Left ventricle myocardium inferior (tissue), 1 donor: ENCODE results near the gene IGSF21. TPM values are rescaled to one million over a fixed set of nuclear protein-coding genes. Genes with fewer than 3 reads are reported as not detected.

Experiments used
- DNase-seq: peaks from one replicate; pipeline ENCODE4 v3.0.0-alpha.2; 2020
- H3K27ac ChIP-seq: fragments of 200-600 bp; replicated peaks from 2 replicates; pipeline ENCODE4 v1.8.0; 2021
- H3K27me3 ChIP-seq: fragments of 200-600 bp; 2 replicates; pipeline ENCODE4 v1.8.0; 2021; ENCODE audit warnings: low read depth
- H3K36me3 ChIP-seq: fragments of 200-600 bp; 2 replicates; pipeline ENCODE4 v1.8.0; 2021
- H3K4me1 ChIP-seq: fragments of 200-600 bp; 2 replicates; pipeline ENCODE4 v1.8.0; 2021
- H3K4me3 ChIP-seq: fragments of 200-600 bp; 2 replicates; pipeline ENCODE4 v1.8.0; 2021; ENCODE audit warnings: mild to moderate bottlenecking, moderate library complexity
- H3K9me3 ChIP-seq: fragments of 200-600 bp; replicated peaks from 2 replicates; pipeline ENCODE4 v1.8.0; 2021
- CTCF ChIP-seq: fragments of 200-600 bp; IDR thresholded peaks from 2 replicates; pipeline ENCODE4 v1.8.0; 2021; ENCODE audit warnings: antibody characterized with exemption, mild to moderate bottlenecking, borderline replicate concordance
- intact Hi-C: fragments of 100-400 bp; cut with micrococcal nuclease; formaldehyde crosslinking; loops from one replicate; pipeline ENCODE4 v1.11.0; 2022
- total RNA-seq: library from RNA; stranded (reverse); fragmentation: NEBNext Ultra II Directional; extraction: Animal tissue kit (Norgen Biotek cat#: 25700); gene quantifications from one replicate; pipeline ENCODE4 v1.2.1, GENCODE V29; 2021
- donor health status: DM: no; HTN: yes; CAD: no; lungs with severe emphysema.

Gene IGSF21
- total RNA-seq, 1 donor from 2014 or later = 0.47 TPM

- Histone ChIP-seq H3K4me1 (no peaks in the 10 kb centered on the region), H3K36me3 (no peaks in the 10 kb centered on the region), H3K27ac (no peak overlapping the region), H3K9me3 (no peaks in the 10 kb centered on the region), H3K27me3 (peaks cover 65% of the 10 kb centered on the region), H3K4me3 (no peak overlapping the region)
- no peak for TF ChIP-seq CTCF
- intact Hi-C loops = no loop called here
- no peak for DNase-seq
These were observed 48.3 kb downstream of the IGSF21 start for GRCh38 chr1:18155881-18156385.

GRCh38 chr1:18157352-18157751 lies 49.8 kb downstream of the IGSF21 start:
- intact Hi-C loops = no loop called here
- no peak overlapping the region for H3K27ac ChIP-seq
- no peak for TF ChIP-seq CTCF
- DNase-seq = no peak
- H3K4me3 ChIP-seq = no peak overlapping the region
- no peaks in the 10 kb centered on the region for H3K9me3 ChIP-seq
- H3K4me1 ChIP-seq = no peaks in the 10 kb centered on the region
- no peaks in the 10 kb centered on the region for H3K36me3 ChIP-seq
- H3K27me3 ChIP-seq = peaks cover 64% of the 10 kb centered on the region

- no peak overlapping the region for H3K27ac ChIP-seq
- H3K36me3 ChIP-seq = no peaks in the 10 kb centered on the region
- H3K27me3 ChIP-seq = peaks cover 64% of the 10 kb centered on the region
- H3K9me3 ChIP-seq = no peaks in the 10 kb centered on the region
- no peak overlapping the region for H3K4me3 ChIP-seq
- TF ChIP-seq CTCF = no peak
- no peak for DNase-seq
- no peaks in the 10 kb centered on the region for H3K4me1 ChIP-seq
- intact Hi-C loops = no loop called here
These were observed 50.4 kb downstream of the IGSF21 start for GRCh38 chr1:18157968-18158367.

GRCh38 chr1:18158714-18159113 lies 51.1 kb downstream of the IGSF21 start:
- intact Hi-C loops = no loop called here
- Histone ChIP-seq H3K36me3 (no peaks in the 10 kb centered on the region), H3K27me3 (peaks cover 70% of the 10 kb centered on the region), H3K9me3 (no peaks in the 10 kb centered on the region), H3K27ac (no peak overlapping the region), H3K4me1 (no peaks in the 10 kb centered on the region), H3K4me3 (no peak overlapping the region)
- no peak for TF ChIP-seq CTCF
- DNase-seq = no peak

- Histone ChIP-seq H3K4me1 (no peaks in the 10 kb centered on the region), H3K27me3 (peaks cover 71% of the 10 kb centered on the region), H3K9me3 (no peaks in the 10 kb centered on the region), H3K36me3 (no peaks in the 10 kb centered on the region), H3K27ac (peak overlapping the region; percentile 40), H3K4me3 (no peak overlapping the region)
- intact Hi-C loops = no loop called here
- no peak for TF ChIP-seq CTCF
- peak; percentile 28 for DNase-seq
These were observed 52.8 kb downstream of the IGSF21 start for GRCh38 chr1:18160290-18160942.
